Body of pancreas (tissue), 4 donors: ENCODE data around the gene TKFC.

ENCODE experiments used
- POLR2A ChIP-seq, 3 donors: fragments of 450-650 bp; IDR thresholded peaks; one replicate each; pipeline ENCODE4 v1.6.1; 2016; ENCODE audit warnings: antibody characterized with exemption in 3 of 3, mild to moderate bottlenecking in 2 of 3
- TF ChIP-seq, protein P1 (sequence below), 7 experiments: fragments of 450-650 bp in 4 of 7; fragments of 200-600 bp in 3 of 7; sonication (generic) in 3 of 7; IDR thresholded peaks; one replicate each; pipeline ENCODE4 v1.5.1; 2016 to 2019; ENCODE audit warnings: antibody characterized with exemption in 7 of 7

DNA sequence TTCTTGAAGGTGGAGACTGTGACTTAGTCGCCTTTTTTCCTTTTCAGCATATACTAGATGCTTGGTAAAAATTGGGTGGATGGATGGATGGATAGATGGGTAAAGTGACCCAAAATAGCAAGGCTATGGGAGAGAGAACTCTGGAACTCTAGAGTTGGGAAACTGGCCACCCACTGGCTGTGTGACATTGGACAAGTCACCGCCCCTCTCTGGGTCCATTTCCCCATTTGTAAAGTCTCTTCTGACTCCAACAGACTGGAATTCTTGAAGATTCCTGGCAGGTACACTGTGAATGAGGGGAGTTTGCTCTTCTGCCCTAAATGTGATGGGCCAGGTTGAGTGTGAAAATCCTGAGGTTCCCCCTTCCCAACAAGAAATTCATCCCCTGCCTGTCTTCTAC is 8.0 kb downstream of the TKFC start:
- no peak for TF ChIP-seq POLR2A (IDR thresholded peaks at IDR 0.05)
- TF ChIP-seq, protein P1, sequence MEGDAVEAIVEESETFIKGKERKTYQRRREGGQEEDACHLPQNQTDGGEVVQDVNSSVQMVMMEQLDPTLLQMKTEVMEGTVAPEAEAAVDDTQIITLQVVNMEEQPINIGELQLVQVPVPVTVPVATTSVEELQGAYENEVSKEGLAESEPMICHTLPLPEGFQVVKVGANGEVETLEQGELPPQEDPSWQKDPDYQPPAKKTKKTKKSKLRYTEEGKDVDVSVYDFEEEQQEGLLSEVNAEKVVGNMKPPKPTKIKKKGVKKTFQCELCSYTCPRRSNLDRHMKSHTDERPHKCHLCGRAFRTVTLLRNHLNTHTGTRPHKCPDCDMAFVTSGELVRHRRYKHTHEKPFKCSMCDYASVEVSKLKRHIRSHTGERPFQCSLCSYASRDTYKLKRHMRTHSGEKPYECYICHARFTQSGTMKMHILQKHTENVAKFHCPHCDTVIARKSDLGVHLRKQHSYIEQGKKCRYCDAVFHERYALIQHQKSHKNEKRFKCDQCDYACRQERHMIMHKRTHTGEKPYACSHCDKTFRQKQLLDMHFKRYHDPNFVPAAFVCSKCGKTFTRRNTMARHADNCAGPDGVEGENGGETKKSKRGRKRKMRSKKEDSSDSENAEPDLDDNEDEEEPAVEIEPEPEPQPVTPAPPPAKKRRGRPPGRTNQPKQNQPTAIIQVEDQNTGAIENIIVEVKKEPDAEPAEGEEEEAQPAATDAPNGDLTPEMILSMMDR (IDR thresholded peaks at IDR 0.05) = no peak
